ENCODE results near the gene NRIP1. TPM values are rescaled to one million over a fixed set of nuclear protein-coding genes. Genes with fewer than 3 reads are reported as not detected.

The NRIP1 gene
- total RNA-seq, 1 experiment from 2014 or later, result 10.3 TPM

DNA sequence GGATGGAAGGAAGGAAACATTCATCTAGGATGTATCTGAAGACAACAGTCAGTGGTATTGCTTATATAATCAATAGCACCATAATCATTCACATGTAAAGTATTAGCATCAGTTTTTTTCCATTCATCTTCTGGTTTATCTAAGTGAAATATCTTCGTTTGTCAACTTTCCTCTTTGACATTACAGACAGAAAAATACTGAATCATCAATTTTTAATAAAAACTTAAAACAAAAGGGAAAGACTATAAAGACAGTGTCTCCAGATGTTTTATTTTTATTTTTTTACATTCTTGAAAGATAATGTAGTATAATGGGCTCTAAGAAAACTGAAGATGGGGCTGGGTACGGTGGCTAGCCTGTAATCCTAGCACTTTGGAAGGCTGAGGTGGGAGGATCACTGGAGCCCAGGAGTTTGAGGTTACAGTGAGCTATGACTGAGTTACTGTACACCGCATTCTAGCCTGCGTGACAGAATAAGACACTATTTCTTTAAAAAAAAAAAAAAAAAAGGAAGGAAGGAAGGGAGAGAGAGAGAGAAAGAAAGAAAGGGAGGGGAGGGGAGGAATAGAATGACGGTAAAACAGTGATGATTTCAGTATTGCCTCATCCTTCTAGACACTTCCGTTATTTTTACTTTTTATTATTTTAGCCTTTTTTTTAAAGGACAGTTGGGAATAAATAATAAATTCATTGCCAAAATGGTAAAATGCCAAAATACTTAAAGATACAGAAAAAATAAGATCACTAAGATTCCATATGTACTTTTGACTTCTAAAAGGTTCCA, 89.5 kb downstream of the NRIP1 start:
- Mint-ChIP-seq H3K9me3 (peaks cover 9% of the 10 kb centered on the region; the same call in 1 of the 2 replicates), H3K36me3 (peaks cover 6% of the 10 kb centered on the region; the same call in 1 of the 2 replicates), H3K27me3 (ENCODE audit: low read depth) (no peaks in the 10 kb centered on the region), H3K4me3 (no peak overlapping the region), H3K27ac (no peak overlapping the region), H3K4me1 (peaks cover 15% of the 10 kb centered on the region)
- DNase-seq (ENCODE audit: low spot score) (no peak), ATAC-seq (no peak)
- ChIA-PET POLR2A (no interaction called here), CTCF (no interaction called here)
- TF ChIP-seq, protein P1, sequence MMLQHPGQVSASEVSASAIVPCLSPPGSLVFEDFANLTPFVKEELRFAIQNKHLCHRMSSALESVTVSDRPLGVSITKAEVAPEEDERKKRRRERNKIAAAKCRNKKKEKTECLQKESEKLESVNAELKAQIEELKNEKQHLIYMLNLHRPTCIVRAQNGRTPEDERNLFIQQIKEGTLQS (CRISPR knock-in tag; conservative IDR thresholded peaks at IDR 0.05), result no peak
- TF ChIP-seq, protein P2, sequence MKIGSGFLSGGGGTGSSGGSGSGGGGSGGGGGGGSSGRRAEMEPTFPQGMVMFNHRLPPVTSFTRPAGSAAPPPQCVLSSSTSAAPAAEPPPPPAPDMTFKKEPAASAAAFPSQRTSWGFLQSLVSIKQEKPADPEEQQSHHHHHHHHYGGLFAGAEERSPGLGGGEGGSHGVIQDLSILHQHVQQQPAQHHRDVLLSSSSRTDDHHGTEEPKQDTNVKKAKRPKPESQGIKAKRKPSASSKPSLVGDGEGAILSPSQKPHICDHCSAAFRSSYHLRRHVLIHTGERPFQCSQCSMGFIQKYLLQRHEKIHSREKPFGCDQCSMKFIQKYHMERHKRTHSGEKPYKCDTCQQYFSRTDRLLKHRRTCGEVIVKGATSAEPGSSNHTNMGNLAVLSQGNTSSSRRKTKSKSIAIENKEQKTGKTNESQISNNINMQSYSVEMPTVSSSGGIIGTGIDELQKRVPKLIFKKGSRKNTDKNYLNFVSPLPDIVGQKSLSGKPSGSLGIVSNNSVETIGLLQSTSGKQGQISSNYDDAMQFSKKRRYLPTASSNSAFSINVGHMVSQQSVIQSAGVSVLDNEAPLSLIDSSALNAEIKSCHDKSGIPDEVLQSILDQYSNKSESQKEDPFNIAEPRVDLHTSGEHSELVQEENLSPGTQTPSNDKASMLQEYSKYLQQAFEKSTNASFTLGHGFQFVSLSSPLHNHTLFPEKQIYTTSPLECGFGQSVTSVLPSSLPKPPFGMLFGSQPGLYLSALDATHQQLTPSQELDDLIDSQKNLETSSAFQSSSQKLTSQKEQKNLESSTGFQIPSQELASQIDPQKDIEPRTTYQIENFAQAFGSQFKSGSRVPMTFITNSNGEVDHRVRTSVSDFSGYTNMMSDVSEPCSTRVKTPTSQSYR (CRISPR knock-in tag; IDR thresholded peaks at IDR 0.05), result no peak
- TF ChIP-seq, protein P3, sequence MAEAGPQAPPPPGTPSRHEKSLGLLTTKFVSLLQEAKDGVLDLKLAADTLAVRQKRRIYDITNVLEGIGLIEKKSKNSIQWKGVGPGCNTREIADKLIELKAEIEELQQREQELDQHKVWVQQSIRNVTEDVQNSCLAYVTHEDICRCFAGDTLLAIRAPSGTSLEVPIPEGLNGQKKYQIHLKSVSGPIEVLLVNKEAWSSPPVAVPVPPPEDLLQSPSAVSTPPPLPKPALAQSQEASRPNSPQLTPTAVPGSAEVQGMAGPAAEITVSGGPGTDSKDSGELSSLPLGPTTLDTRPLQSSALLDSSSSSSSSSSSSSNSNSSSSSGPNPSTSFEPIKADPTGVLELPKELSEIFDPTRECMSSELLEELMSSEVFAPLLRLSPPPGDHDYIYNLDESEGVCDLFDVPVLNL (CRISPR knock-in tag; IDR thresholded peaks at IDR 0.05; ENCODE audit: borderline replicate concordance, low read depth), result no peak
- TF ChIP-seq CREB1 (CRISPR knock-in tag; IDR thresholded peaks at IDR 0.05), result no peak
- TF ChIP-seq, protein P4, sequence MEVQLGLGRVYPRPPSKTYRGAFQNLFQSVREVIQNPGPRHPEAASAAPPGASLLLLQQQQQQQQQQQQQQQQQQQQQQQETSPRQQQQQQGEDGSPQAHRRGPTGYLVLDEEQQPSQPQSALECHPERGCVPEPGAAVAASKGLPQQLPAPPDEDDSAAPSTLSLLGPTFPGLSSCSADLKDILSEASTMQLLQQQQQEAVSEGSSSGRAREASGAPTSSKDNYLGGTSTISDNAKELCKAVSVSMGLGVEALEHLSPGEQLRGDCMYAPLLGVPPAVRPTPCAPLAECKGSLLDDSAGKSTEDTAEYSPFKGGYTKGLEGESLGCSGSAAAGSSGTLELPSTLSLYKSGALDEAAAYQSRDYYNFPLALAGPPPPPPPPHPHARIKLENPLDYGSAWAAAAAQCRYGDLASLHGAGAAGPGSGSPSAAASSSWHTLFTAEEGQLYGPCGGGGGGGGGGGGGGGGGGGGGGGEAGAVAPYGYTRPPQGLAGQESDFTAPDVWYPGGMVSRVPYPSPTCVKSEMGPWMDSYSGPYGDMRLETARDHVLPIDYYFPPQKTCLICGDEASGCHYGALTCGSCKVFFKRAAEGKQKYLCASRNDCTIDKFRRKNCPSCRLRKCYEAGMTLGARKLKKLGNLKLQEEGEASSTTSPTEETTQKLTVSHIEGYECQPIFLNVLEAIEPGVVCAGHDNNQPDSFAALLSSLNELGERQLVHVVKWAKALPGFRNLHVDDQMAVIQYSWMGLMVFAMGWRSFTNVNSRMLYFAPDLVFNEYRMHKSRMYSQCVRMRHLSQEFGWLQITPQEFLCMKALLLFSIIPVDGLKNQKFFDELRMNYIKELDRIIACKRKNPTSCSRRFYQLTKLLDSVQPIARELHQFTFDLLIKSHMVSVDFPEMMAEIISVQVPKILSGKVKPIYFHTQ (CRISPR knock-in tag; IDR thresholded peaks at IDR 0.05), result no peak
- TF ChIP-seq FOXP1 (CRISPR knock-in tag; IDR thresholded peaks at IDR 0.05; ENCODE audit: borderline replicate concordance), result no peak
- TF ChIP-seq ZNF232 (CRISPR knock-in tag; IDR thresholded peaks at IDR 0.05), result no peak
- TF ChIP-seq TCF7 (CRISPR knock-in tag; IDR thresholded peaks at IDR 0.05; ENCODE audit: low read depth), result no peak
- TF ChIP-seq, protein P5, sequence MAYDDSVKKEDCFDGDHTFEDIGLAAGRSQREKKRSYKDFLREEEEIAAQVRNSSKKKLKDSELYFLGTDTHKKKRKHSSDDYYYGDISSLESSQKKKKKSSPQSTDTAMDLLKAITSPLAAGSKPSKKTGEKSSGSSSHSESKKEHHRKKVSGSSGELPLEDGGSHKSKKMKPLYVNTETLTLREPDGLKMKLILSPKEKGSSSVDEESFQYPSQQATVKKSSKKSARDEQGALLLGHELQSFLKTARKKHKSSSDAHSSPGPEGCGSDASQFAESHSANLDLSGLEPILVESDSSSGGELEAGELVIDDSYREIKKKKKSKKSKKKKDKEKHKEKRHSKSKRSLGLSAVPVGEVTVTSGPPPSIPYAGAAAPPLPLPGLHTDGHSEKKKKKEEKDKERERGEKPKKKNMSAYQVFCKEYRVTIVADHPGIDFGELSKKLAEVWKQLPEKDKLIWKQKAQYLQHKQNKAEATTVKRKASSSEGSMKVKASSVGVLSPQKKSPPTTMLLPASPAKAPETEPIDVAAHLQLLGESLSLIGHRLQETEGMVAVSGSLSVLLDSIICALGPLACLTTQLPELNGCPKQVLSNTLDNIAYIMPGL (CRISPR knock-in tag; IDR thresholded peaks at IDR 0.05), result no peak
- TF ChIP-seq, protein P6, sequence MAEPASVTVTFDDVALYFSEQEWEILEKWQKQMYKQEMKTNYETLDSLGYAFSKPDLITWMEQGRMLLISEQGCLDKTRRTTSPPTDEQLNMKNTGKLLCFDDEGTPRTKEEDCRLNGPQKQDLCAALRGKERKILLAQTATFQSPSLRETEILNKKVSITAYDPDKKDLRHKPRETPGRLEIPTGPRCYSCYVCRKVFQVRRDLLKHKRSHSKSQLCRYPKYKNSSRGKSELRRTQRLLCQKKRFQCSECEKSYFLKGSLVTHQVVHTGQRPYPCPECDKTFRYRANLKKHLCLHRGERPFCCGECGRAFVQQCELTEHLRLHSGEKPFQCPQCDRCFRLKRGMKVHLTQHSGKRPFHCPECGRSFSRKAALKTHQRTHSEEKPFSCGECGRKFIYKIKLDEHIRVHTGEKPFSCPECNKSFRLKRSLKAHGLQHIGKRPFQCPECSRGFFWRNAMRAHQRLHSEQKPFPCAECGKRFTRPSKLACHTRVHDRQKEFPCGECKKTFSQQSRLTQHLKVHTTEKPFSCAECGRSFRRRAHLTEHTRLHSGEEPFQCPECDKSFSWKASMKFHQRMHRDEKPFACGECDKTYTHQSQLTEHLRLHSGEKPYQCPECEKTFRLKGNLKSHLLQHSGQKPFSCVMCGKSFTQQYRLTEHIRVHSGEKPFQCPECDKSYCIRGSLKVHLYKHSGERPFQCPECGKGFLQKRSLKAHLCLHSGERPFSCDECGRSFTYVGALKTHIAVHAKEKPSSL (CRISPR knock-in tag; conservative IDR thresholded peaks at IDR 0.05), result no peak
- no peak for TF ChIP-seq ZNF263 (CRISPR knock-in tag; IDR thresholded peaks at IDR 0.05; ENCODE audit: low read depth)
- no peak for TF ChIP-seq EMX1 (CRISPR knock-in tag; IDR thresholded peaks at IDR 0.05)
- TF ChIP-seq, protein P7, sequence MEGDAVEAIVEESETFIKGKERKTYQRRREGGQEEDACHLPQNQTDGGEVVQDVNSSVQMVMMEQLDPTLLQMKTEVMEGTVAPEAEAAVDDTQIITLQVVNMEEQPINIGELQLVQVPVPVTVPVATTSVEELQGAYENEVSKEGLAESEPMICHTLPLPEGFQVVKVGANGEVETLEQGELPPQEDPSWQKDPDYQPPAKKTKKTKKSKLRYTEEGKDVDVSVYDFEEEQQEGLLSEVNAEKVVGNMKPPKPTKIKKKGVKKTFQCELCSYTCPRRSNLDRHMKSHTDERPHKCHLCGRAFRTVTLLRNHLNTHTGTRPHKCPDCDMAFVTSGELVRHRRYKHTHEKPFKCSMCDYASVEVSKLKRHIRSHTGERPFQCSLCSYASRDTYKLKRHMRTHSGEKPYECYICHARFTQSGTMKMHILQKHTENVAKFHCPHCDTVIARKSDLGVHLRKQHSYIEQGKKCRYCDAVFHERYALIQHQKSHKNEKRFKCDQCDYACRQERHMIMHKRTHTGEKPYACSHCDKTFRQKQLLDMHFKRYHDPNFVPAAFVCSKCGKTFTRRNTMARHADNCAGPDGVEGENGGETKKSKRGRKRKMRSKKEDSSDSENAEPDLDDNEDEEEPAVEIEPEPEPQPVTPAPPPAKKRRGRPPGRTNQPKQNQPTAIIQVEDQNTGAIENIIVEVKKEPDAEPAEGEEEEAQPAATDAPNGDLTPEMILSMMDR (IDR thresholded peaks at IDR 0.05), result no peak
- no peak for TF ChIP-seq ETV6 (CRISPR knock-in tag; IDR thresholded peaks at IDR 0.05)
